ES-I3 (cell line): ENCODE measurements around the gene PRF1.
"Not testable (repeated sequence)": the region's sequence is repeated elsewhere in the genome, so short reads cannot be mapped to it uniquely, and the experiment has no call there.

Experiments used
- H3K36me3 ChIP-seq: 2 replicates; pipeline ENCODE4 v1.6.1; 2013; ENCODE audit warnings: mild to moderate bottlenecking, low read length, control low read depth, moderate library complexity; ENCODE audit not compliant: insufficient read depth
- H3K4me1 ChIP-seq: 2 replicates; pipeline ENCODE4 v1.6.1; 2013; ENCODE audit warnings: mild to moderate bottlenecking, control low read depth, low read length; ENCODE audit not compliant: insufficient read depth
- H3K9ac ChIP-seq: 2 replicates; pipeline ENCODE4 v1.6.1; 2013; ENCODE audit warnings: low read depth, mild to moderate bottlenecking, low read length, moderate library complexity
- H3K9me3 ChIP-seq: 2 replicates; pipeline ENCODE4 v1.6.1; 2013; ENCODE audit warnings: mild to moderate bottlenecking, low read length, moderate library complexity; ENCODE audit not compliant: control insufficient read depth, insufficient read depth

PRF1 gene

GRCh38 chr10:70582793-70583668 lies 19.5 kb downstream of the PRF1 start:
- no peak overlapping the region for H3K9ac ChIP-seq
- no peaks in the 10 kb centered on the region for H3K9me3 ChIP-seq
- H3K36me3 ChIP-seq: no peaks in the 10 kb centered on the region
- peaks cover 20% of the 10 kb centered on the region for H3K4me1 ChIP-seq

DNA sequence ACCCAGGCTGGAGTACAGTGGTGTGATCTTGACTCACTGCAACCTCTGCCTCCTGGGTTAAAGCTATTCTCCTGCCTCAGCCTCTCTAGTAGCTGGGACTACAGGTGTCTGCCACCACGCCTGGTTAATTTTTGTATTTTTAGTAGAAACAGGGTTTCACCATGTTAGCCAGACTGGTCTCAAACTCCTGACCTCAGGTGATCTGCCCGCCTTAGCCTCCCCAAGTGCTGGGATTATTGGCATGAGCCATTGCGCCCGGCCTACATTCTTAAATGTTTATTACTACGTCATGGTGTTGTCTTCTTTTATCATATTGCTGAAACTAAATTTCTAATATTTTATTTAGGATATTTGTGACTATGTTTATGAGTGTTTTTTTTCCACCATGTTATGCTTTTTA lies 21.4 kb downstream of the PRF1 start:
- not testable (repeated sequence) for H3K36me3 ChIP-seq, H3K9me3 ChIP-seq, H3K9ac ChIP-seq
- peaks cover 20% of the 10 kb centered on the region for H3K4me1 ChIP-seq

DNA sequence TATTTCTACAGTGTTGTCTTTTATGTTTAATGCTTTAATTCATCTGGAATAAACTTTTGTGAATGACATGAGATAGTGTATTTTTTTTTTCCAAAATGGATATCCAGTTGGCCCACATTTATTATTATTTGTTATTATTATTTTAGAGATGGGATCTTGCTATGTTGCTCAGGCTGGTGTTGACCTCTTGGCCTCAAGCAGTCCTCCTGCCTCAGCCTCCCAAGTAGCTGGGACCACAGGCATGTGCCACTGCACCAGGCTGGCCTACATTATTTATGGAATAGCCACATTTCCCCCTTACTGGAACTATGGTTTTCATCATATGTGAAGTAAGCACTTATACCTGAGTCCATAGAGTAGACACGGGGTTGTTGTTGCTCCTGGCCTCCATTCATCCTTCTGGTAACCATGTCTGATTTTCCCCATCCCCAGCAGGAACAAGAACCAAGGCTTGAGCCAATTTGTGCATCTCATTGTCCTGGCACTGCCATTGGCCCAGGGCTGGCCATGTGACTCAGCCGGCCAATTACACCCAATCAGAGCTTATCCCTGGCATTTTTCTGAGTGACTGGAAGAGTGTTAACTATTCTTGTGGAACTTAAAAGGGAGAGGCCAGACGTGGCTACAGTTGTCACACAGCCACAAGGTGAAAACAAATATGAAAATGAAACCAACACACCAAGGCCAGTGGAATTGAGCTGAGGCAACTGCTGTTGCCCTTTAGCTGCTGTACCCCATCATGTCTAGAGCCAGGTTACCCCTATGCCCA lies 23.1 kb downstream of the PRF1 start:
- Histone ChIP-seq H3K9me3 (no peaks in the 10 kb centered on the region), H3K4me1 (peaks cover 10% of the 10 kb centered on the region), H3K9ac (no peak overlapping the region), H3K36me3 (no peaks in the 10 kb centered on the region)

DNA sequence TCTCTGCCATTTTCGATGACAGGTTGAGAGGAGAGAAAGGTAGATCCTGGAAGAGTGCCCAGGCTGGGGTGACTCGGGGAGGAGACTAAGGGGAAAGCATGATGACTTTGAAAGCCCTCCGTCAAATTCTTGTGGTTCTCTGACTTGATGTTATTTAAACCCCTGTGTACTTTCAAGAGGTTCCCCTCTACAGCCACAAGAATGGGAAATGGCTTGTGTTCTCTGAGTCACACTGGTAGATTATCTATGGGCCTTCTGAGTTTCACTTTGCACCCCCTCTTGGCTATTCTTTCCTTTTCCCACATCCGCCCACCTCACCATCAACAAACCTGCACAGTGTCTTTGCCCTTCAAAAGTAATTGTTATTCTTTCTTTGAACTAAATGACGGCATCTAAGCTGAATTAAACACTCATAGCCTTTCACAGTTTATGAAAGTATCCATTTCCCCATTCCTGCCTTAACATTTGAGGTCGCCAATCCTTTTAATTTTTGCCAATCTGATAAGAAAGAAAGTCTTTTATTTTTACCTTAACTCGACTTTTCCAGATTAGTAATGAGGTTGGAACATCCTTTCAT lies 24.1 kb downstream of the PRF1 start:
- Histone ChIP-seq H3K9ac (no peak overlapping the region), H3K9me3 (no peaks in the 10 kb centered on the region), H3K36me3 (no peaks in the 10 kb centered on the region), H3K4me1 (peaks cover 9% of the 10 kb centered on the region; the same call in 1 of the 2 replicates)

- Histone ChIP-seq H3K9me3 (no peaks in the 10 kb centered on the region), H3K9ac (no peak overlapping the region), H3K4me1 (0 out of 2 replicates have a peak, but pooled peaks cover 6% of the 10 kb centered on the region), H3K36me3 (no peaks in the 10 kb centered on the region)
Measured at GRCh38 chr10:70576803-70577517, 25.6 kb downstream of the PRF1 start.

DNA sequence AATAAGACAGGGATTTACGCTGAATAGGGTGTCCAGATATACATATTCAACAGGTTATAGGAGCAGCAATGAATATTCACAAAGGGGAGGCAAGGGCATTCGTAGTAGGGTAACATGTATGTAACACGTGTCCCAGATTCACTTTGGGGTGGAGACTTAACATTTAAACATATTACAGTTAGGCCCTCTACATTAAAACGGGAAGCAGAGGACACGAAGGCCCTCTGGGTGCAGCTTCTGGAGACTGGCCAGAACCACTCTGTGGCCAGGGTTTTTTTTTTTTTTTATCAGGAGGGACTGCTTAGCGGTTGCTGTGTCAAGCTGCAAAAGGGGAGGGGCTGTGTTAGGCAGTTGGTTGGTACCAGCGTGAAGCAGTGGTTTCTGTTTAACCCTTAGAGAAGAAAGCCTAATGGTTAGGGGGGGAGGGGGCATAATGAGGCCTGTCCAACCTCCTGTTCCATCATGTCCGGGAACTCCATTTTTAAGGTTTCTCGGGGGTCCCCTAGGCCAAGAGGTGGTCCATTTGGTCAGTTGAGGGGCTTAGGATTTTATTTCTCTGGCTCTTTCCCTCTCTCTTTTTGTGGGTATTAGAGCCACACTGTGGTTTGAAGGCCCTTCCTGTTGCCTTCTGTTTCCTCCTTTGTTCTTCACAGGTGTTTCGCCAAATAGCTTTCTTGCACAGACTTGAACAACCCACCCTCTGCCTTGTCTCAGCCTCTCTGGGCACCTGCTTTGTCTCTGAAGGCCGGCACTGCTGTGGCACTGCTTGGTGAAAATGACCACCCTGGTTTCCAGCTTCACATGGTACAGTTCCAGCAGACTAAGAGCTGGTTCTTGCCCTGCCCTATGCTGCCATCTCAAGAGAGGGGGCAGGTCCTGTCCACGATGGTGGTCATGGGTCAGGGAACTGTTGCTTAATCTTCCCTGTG lies 26.4 kb downstream of the PRF1 start:
- H3K9me3 ChIP-seq: no peaks in the 10 kb centered on the region
- H3K36me3 ChIP-seq: no peaks in the 10 kb centered on the region
- H3K9ac ChIP-seq: no peak overlapping the region
- H3K4me1 ChIP-seq: 0 out of 2 replicates have a peak, but pooled peaks cover 6% of the 10 kb centered on the region

DNA sequence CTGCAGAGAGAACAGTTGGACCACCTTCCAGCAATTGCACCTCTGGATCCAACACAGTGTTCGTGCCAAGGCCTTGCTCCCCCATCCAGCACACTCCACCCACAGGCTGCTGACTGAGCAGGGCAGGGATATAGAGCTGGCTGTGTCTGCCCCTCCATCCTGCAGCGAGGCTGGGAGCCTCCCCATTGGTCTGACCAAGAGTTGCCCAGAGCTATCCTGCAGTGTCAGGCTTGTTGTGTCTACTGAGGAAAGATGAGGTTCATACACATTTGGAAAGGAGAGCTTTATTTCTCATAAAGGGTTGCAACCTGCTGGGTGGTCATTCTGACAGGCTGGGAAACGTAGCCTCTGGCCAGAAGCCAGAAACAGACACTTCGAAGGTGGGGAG lies 27.1 kb downstream of the PRF1 start:
- no peaks in the 10 kb centered on the region for H3K36me3 ChIP-seq
- 0 out of 2 replicates have a peak, but pooled peaks cover 6% of the 10 kb centered on the region for H3K4me1 ChIP-seq
- H3K9me3 ChIP-seq: no peaks in the 10 kb centered on the region
- H3K9ac ChIP-seq: no peak overlapping the region

DNA sequence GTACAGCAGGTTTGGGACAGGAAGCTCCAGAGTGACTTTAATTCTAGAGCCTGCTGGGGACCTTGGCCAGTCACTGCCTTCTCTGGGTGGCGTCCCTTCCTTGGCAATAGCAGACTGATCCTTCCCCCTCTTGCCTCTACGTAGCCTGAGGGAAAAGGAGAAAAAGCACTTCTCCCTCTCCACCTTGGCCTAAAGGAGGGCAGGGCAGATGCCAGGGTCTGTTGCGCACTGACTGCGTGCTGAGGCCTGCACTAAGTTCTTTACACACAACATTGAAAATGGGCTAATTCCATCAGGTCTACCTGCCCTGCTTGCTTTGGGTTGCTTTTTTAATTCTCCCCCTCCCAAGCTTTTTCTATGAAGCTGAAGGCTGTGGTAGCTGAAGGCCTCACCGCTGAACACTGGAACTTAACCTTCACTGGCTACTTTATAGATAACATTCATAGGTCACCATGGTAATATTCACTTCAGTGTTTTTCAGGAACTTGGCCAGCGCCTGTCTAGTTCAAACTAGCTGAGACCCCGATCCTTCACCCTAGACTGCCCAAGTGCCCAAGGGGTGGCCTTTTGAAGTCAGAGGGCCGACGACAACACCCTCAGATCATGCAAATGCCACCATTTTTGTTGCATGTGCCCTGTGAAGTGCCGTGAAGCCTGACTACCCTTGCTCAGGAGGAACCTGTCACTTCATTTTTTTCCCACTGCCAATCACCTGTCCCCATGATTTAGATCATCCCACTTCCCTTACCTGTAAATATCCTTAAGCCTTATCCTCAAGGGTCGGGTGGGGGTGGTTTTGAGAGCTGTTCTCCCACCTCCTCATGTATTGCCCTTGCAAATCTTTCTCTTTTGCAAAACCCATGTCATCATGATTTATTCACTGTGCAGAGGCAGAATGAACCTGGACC lies 28.7 kb downstream of the PRF1 start:
- Histone ChIP-seq H3K9me3 (no peaks in the 10 kb centered on the region), H3K9ac (no peak overlapping the region), H3K36me3 (no peaks in the 10 kb centered on the region), H3K4me1 (0 out of 2 replicates have a peak, but pooled peaks cover 6% of the 10 kb centered on the region)

GRCh38 chr10:70571636-70572439 lies 30.7 kb downstream of the PRF1 start:
- Histone ChIP-seq H3K9ac (no peak overlapping the region), H3K4me1 (no peaks in the 10 kb centered on the region), H3K9me3 (no peaks in the 10 kb centered on the region), H3K36me3 (no peaks in the 10 kb centered on the region)

DNA sequence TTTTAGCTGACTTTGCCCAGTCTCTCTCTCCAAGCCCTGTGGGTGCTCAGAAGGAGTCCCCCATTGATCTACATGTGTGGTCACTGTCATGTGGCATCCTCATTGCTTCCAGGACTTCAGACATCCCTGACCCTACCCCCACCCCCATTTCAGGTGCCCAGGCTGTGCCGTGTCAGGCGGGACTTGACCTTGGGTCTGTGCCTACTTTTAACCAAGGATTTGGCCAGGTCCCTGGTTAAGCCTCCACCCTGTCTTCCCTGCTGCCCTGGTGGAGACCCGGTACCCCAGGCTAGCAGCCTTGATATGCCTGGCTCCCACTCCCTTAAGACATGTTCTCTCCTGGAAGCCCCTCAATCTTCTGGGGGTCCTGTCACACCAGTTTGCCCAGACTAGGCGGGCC lies 31.3 kb downstream of the PRF1 start:
- no peak overlapping the region for H3K9ac ChIP-seq
- H3K4me1 ChIP-seq: no peaks in the 10 kb centered on the region
- H3K9me3 ChIP-seq: no peaks in the 10 kb centered on the region
- H3K36me3 ChIP-seq: no peaks in the 10 kb centered on the region

- no peaks in the 10 kb centered on the region for H3K36me3 ChIP-seq
- no peaks in the 10 kb centered on the region for H3K4me1 ChIP-seq
- no peaks in the 10 kb centered on the region for H3K9me3 ChIP-seq
- H3K9ac ChIP-seq: no peak overlapping the region
Measured at GRCh38 chr10:70568781-70569495, 33.6 kb downstream of the PRF1 start.
